MM.1S (cell line): Measurements from ENCODE around the gene KIAA0513.

ENCODE experiments used
- CTCF ChIP-seq: fragments of 300-600 bp; sonication (generic); IDR thresholded peaks from 2 replicates; pipeline ENCODE4 v1.5.1; 2016; ENCODE audit warnings: antibody characterized with exemption, low read length, mixed read lengths
- EZH2phosphoT487 ChIP-seq: fragments of 300-600 bp; sonication (generic); IDR thresholded peaks from 2 replicates; pipeline ENCODE4 v1.6.1; 2018; ENCODE audit warnings: antibody characterized with exemption, low read length

GRCh38 chr16:85046931-85047866 is 19.6 kb downstream of the KIAA0513 start:
- TF ChIP-seq CTCF (no peak), EZH2phosphoT487 (no peak)
